ENCODE measurements around the gene ZMIZ1.

The ZMIZ1 gene

DNA sequence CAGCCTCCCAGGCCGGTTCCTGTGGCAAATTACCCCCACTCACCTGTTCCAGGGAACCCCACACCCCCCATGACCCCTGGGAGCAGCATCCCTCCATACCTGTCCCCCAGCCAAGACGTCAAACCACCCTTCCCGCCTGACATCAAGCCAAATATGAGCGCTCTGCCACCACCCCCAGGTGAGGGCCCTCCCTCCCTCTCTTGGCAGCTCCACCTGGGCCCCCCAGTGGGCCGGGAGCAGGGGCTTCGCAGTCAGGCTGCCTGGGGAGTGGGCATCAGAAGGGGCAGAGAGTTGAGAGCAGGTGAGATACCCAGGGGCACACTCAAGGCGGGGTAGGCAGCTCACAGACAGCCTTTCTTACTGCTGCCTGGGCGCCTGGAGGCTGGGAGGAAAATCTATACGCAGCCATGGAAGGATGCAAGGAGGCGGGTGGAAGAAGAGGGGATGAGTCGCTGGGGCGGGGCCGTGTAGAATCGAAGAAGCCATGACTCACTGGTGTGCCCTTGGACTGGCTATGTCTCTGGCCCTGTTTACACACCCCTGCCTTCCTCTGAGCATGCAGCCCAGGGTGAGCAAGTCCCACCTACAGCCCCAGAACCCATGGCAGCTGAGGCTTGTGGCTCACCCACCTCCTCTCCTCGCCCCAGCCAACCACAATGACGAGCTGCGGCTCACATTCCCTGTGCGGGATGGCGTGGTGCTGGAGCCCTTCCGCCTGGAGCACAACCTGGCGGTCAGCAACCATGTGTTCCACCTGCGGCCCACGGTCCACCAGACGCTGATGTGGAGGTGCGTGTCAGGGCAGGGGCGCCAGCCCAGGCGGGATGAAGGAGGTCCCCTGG is 229.9 kb downstream of the ZMIZ1 start:
- peak; percentile 79 for DNase-seq

- DNase-seq: no peak
Observed at GRCh38 chr10:79299397-79300241, 230.9 kb downstream of the ZMIZ1 start.

DNA sequence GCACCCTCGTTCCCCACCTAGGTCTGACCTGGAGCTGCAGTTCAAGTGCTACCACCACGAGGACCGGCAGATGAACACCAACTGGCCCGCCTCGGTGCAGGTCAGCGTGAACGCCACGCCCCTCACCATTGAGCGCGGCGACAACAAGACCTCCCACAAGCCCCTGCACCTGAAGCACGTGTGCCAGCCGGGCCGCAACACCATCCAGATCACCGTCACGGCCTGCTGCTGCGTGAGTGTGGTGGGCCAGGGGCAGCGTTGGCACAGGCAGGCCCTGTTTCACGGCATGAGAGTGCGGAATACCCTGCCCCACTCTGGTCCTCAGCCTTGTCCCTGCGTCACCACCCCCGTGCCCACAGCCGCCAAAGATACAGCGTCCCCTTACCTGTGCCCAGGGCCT is 231.9 kb downstream of the ZMIZ1 start:
- no peak for DNase-seq

DNA sequence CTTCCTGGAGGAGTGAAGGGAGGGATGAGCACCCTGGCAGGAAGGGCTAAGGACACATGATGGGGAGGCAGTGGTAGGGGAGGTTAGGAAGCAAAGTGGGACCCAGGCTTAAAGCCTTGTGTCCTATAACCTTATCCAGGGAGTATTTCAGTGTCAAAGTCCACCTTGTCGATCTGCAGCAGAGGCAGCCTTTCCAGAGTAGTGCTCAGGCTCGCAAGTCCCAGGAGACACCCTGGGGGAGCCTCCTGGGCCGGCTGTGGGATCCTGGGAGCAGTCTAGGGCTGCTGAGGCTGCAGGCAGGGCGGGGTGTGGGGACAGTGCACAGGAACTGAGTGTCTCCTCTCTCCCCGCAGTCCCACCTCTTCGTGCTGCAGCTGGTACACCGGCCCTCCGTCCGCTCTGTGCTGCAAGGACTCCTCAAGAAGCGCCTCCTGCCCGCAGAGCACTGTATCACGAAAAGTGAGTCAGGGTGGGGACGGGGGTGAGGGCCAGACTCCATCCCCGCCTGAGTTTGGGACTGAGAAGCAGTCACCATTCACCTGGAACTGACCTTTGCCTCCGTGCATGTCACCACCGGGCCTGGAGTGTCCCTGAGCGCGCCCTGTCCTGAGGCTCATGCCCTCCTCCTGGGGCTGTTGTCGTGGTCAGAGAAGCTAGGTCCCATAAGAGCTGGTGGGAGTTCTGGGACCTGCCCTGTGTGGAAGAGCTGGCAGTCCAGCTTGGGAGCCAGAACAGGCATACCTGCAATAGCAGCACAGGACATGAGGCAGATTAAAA is 233.2 kb downstream of the ZMIZ1 start:
- no peak for DNase-seq

DNA sequence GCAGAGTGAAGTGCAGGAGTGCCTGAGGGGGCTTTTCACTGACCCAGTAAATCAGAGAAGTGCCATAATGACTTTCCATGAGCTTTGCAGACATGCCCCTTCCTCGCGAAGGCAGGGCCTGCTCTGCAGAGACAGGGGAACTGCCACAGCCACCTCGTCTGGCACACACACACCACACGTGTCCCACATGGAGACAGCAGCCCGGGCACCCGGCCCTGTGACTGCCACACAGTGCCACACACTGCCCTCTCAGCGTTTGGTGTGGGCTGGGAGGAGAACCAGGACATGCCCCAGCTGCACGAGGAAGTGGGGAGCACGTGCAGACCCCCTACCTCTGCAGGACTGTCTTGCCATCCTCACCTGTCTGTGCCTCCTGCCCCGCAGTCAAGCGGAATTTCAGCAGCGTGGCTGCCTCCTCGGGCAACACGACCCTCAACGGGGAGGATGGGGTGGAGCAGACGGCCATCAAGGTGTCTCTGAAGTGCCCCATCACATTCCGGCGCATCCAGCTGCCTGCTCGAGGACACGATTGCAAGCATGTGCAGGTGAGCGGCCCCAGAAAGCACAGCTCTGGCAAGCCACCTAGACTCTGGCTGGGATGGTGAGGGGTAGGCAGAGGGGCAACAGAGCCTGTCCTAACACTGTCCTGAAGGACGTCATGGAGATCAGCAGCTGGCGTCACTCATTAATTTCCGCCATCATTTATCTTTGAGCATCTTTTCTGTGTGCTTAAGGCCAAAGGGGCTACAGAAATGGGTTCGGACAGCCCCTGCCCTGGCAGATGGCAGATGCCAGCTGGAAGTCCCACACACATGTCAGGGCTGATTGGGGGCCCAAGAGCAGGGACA is 235.1 kb downstream of the ZMIZ1 start:
- DNase-seq: no peak

GRCh38 chr10:79304479-79305087 is 235.8 kb downstream of the ZMIZ1 start:
- no peak for DNase-seq

GRCh38 chr10:79305515-79305914 is 236.7 kb downstream of the ZMIZ1 start:
- DNase-seq: no peak

- no peak for DNase-seq
Observed at GRCh38 chr10:79305988-79306387, 237.2 kb downstream of the ZMIZ1 start.

GRCh38 chr10:79306644-79307220 is 238.0 kb downstream of the ZMIZ1 start:
- no peak for DNase-seq

GRCh38 chr10:79308016-79308415 is 239.2 kb downstream of the ZMIZ1 start:
- no peak for DNase-seq

DNA sequence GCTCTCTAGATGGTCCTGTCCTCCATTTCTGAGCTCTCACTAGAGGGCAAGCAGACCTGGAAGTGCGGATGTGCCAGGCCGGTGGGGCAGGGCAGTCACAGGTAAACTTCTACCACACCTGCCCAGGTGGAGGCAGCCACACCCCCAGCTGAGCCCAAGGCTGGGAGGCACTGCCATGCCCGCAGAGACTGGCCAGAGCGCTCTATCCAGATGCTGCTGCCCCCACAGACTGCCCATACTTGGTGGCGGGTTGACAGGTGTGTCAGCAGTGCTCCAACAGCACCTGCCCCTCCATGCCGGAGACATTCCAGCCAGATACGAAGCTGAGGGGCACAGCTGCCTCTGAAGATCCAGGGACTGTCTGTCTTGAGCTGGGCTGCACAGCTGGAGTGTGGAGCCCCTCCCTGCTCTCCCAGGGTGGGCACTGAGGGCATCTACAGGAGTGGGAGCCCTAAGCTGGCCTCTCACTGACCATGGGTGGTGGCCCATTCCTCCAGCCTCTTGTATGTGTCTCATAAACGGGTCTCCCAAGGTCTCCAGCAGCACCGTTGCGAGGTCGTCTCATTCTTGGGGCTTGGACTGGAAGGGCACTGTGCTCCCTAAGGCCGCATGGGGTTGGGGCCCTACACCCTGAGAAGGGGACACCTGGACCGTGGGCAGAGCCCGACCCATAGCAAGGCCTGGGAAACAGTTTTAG is 240.4 kb downstream of the ZMIZ1 start:
- no peak for DNase-seq

DNA sequence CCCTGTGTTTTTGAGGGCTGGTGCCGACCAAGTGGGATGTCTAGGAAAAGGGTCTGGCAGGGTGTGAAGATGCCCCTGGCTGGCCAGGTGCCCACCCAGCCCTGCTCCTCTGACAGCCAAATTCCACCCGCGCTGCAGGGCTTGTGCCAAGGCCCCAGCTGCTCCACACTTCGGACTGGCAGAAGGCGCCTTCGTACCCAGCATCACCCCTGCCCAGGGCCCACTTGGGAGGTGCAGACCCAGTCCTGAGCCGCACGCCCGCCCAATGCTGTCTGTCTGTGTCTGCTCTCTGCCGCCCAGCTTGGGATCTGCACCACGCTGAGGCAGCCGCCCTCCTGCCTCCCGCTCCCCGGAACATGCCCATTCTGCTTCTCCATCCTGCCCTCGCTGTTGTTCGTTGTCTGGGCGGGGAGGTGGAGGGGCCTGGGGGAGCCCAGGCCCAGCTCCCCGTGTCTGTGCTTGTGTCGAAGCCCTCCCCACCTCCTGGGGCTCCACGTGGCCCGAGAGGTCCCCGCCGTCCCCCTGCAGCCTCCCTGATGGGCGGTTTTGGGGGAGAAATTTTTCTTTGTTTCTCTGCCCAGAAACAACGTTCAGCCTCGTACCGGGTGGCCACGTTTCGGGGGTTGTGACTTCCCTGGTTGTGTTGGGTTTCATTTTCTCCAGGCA is 241.6 kb downstream of the ZMIZ1 start:
- DNase-seq: no peak

DNA sequence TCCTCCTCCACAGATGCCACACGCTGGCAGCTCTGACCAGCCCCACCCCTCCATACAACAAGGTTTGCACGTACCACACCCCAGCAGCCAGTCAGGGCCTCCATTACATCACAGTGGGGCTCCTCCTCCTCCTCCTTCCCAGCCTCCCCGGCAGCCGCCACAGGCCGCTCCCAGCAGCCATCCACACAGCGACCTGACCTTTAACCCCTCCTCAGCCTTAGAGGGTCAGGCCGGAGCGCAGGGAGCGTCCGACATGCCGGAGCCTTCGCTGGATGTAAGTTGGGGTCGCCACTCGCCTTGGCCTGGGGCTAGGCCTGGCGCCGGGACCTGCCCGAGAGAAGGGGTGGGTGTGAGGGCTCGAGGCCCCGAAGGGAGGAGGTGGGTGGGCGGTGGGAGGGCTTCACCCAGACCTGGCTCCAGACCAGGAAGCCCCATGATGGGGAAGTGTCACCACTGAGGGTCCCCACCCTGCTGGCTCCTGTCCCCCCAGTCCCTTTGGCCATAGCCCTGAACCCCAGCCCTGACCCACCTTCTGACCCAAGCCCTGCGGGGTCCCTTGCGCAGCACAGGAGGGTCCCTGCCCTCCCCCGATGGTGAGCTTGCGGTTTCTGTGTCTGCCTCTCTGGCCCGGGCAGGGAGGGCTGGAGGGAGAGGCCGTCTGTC is 242.3 kb downstream of the ZMIZ1 start:
- DNase-seq: no peak

GRCh38 chr10:79311581-79312407 is 243.0 kb downstream of the ZMIZ1 start:
- no peak for DNase-seq

GRCh38 chr10:79312601-79313187 is 243.9 kb downstream of the ZMIZ1 start:
- no peak for DNase-seq

DNA sequence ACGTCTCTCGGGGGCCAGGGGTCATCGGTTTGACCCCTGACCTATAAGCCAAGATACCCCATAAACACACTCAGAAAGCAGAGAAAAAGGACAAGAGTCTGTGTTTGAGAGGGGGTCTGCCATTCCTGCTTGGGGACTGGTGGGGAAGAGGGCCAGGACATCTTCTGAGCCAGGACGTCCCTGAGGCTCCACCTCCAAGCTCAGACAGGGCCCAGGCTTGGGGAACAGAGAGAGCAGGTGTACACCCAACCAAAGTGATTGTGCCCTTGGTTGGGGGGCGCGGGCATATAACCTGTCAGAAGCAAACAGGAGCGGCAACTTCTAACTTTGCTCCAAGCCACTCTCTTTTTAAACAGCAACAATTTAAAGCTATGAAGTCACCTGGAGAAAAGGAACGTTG is 244.6 kb downstream of the ZMIZ1 start:
- no peak for DNase-seq

DNA sequence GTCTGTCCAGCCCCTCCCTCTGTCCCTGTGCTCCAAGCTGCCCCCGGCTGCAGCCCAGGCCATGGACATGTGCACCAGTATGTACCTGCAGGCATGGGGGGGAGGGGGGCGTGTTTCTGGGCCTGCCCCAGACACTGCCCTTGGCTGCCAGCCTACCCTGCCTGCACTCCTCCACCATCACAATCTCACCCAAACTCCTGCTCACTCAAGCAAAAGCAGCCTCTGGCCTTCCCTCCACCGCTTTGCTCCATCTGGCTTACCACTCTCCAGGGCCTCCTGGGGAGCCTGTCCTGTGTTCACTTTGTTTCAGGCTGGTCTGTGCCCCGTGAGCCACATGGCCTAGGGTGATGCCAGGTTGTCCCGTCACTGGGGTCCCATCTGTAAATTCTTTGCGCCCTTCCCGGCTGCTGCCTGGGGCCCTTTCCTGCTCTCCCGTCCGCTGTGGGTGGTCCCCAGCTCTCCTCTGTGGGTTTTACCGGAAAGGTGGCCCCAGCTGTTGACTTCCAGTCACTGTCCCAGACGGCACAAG is 245.2 kb downstream of the ZMIZ1 start:
- DNase-seq: no peak
